K562 (cell line): ENCODE data around the gene AGPAT3. TPM values are rescaled to one million over a fixed set of nuclear protein-coding genes. Genes with fewer than 3 reads are reported as not detected.
A peak's percentile ranks its signal among the peaks of the same experiment; 100 is the strongest.

ENCODE experiments used
- ATAC-seq: fragments of 200-7000 bp; cut with Tn5 transposase; 3 replicates; pipeline ENCODE4 v1.9.1; 2020; ENCODE audit warnings: moderate library complexity
- BruUV-seq: library from RNA; stranded (reverse); fragments of 400-500 nt; replicated peaks from 2 replicates; lab custom pipeline; 2021; lab: Mats Ljungman, UMichigan
- CTCF ChIA-PET: fragments of 300-600 bp; formaldehyde crosslinking; extraction: SDS; loops from one replicate; lab custom pipeline; 2021; ENCODE audit warnings: low intra/inter-chr PET ratio; lab: Yijun Ruan, JAX
- POLR2A ChIA-PET: fragments of 300-600, 350-650 bp; sonication (Branson Sonifier 250); formaldehyde crosslinking; extraction: SDS; loops from one replicate; lab custom pipeline; 2021; ENCODE audit warnings: antibody characterized with exemption, inconsistent platforms; lab: Yijun Ruan, JAX
- DNase-seq, 4 experiments: peaks; one replicate each; pipeline versions ENCODE4 v3.0.0 to v3.0.0-alpha.2; 2011 to 2018; ENCODE audit warnings: low spot score in 3 of 4, mixed read lengths in 3 of 4; ENCODE audit errors: extremely low read depth in 1 of 4
- FAIRE-seq: peaks from 2 replicates; lab custom pipeline; 2011; peaks lifted over from hg19 to GRCh38; lab: Jason Lieb, UNC
- H2AFZ ChIP-seq: 2 replicates; pipeline ENCODE4 v1.6.0; 2011; ENCODE audit warnings: low read depth, low read length, control low read depth, inconsistent platforms
- H3K27ac ChIP-seq: fragments of 200-600 bp; 3 replicates; pipeline ENCODE4 v1.8.0; 2011; ENCODE audit warnings: low read depth, mild to moderate bottlenecking, control low read depth, inconsistent platforms, low read length, moderate library complexity, mixed read lengths; ENCODE audit errors: extremely low read depth
- H3K27me3 ChIP-seq, 2 experiments: fragments of 300-600 bp in 1 of 2; 2 replicates in 1 of 2; 3 replicates in 1 of 2; pipeline versions ENCODE4 v1.6.0 to v1.8.0; 2011; ENCODE audit warnings: inconsistent platforms in 2 of 2, low read length in 2 of 2, mild to moderate bottlenecking in 1 of 2, mixed read lengths in 1 of 2, moderate library complexity in 1 of 2; ENCODE audit not compliant: control insufficient read depth in 2 of 2, insufficient read depth in 2 of 2
- H3K36me3 ChIP-seq: fragments of 300-600 bp; 3 replicates; pipeline ENCODE4 v1.8.0; 2011; ENCODE audit warnings: mild to moderate bottlenecking, low read length, inconsistent platforms; ENCODE audit not compliant: control insufficient read depth, insufficient read depth
- H3K4me1 ChIP-seq, 2 experiments: fragments of 200-600 bp in 1 of 2; replicated peaks in 1 of 2; 2 replicates in 1 of 2; 3 replicates in 1 of 2; pipeline versions ENCODE4 v1.5.1 to v1.8.0; 2011; ENCODE audit warnings: inconsistent platforms in 2 of 2, low read length in 2 of 2, mild to moderate bottlenecking in 1 of 2, mixed read lengths in 1 of 2, moderate library complexity in 1 of 2; ENCODE audit not compliant: control insufficient read depth in 2 of 2, insufficient read depth in 2 of 2
- H3K4me2 ChIP-seq: 2 replicates; pipeline ENCODE4 v1.6.1; 2011; ENCODE audit warnings: low read length, control low read depth, inconsistent platforms, mixed read lengths; ENCODE audit not compliant: insufficient read depth
- H3K4me3 ChIP-seq: fragments of 200-600 bp; sonication (generic), shearing (Covaris generic); 2 replicates; pipeline ENCODE4 v1.5.1; 2016; ENCODE audit warnings: control low read depth, inconsistent platforms
- H3K79me2 ChIP-seq: fragments of 200-600 bp; 3 replicates; pipeline ENCODE4 v1.8.0; 2011; ENCODE audit warnings: low read length, inconsistent platforms; ENCODE audit not compliant: control insufficient read depth, insufficient read depth
- H3K9ac ChIP-seq, 2 experiments: 2 replicates each; pipeline versions ENCODE4 v1.6.0 to v1.6.1; 2011; ENCODE audit warnings: low read depth in 2 of 2, low read length in 2 of 2, control low read depth in 1 of 2, inconsistent platforms in 1 of 2, mild to moderate bottlenecking in 1 of 2, mixed read lengths in 1 of 2; ENCODE audit not compliant: insufficient read depth in 1 of 2
- H3K9me1 ChIP-seq: one replicate; pipeline ENCODE4 v1.6.0; 2011; ENCODE audit warnings: inconsistent platforms, mild to moderate bottlenecking, low read length, moderate library complexity; ENCODE audit not compliant: control insufficient read depth, insufficient read depth
- H3K9me3 ChIP-seq: replicated peaks from 2 replicates; pipeline ENCODE4 v1.5.1; 2011; ENCODE audit warnings: low read depth, low read length, inconsistent platforms; ENCODE audit not compliant: control insufficient read depth, insufficient read depth
- H4K20me1 ChIP-seq: replicated peaks from 2 replicates; pipeline ENCODE4 v1.6.1; 2011; ENCODE audit warnings: low read length, inconsistent platforms, mixed read lengths; ENCODE audit not compliant: control insufficient read depth, insufficient read depth
- CEBPB ChIP-seq: fragments of 450-650 bp; IDR thresholded peaks from 2 replicates; pipeline ENCODE4 v1.6.1; 2016; ENCODE audit warnings: missing genetic modification characterization, missing compliant biosample characterization
- HDAC1 ChIP-seq, 2 experiments: fragments of 450-650 bp; IDR thresholded peaks; 2 replicates each; pipeline ENCODE4 v1.6.1; 2016 to 2017; ENCODE audit warnings: inconsistent platforms in 1 of 2, mild to moderate bottlenecking in 1 of 2, moderate library complexity in 1 of 2
- POLR3A ChIP-seq: IDR thresholded peaks from 2 replicates; pipeline ENCODE4 v1.6.1; 2011; ENCODE audit warnings: borderline replicate concordance, mild to moderate bottlenecking, moderate library complexity; ENCODE audit not compliant: insufficient read length, insufficient read depth; ENCODE audit errors: extremely low read depth
- RBM39 ChIP-seq: fragments of 200-400 bp; formaldehyde crosslinking; optimal IDR thresholded peaks from 2 replicates; pipeline ENCODE3; 2018; ENCODE audit warnings: low read depth, low read length
- SIRT6 ChIP-seq: IDR thresholded peaks from one replicate; pipeline ENCODE4 v1.6.1; 2012; ENCODE audit warnings: low read depth, mild to moderate bottlenecking, control low read depth, inconsistent platforms, low read length, moderate library complexity
- SP2 ChIP-seq: IDR thresholded peaks from 2 replicates; pipeline ENCODE4 v1.6.1; 2011; ENCODE audit warnings: mild to moderate bottlenecking, low read depth, low read length, moderate library complexity; ENCODE audit not compliant: poor library complexity, severe bottlenecking; ENCODE audit errors: extremely low read depth
- WHSC1 ChIP-seq: IDR thresholded peaks from one replicate; pipeline ENCODE4 v1.6.1; 2012; ENCODE audit warnings: low read length, control low read depth, inconsistent platforms
- ZNF175 ChIP-seq: fragments of 200-800 bp; sonication (Bioruptor generic); IDR thresholded peaks from 2 replicates; pipeline ENCODE4 v1.6.1; 2016; ENCODE audit warnings: low read depth, mild to moderate bottlenecking, missing genetic modification characterization, missing compliant biosample characterization
- ZNF592 ChIP-seq: fragments of 450-650 bp; IDR thresholded peaks from 2 replicates; pipeline ENCODE4 v1.6.1; 2017; ENCODE audit warnings: antibody characterized with exemption, mild to moderate bottlenecking
- WGBS: fragments of 100-300 bp; shearing (Covaris generic); methylation state at CpG from one replicate; pipeline ENCODE4 v1.1.6; 2016; ENCODE audit warnings: low coverage, mixed read lengths; ENCODE audit not compliant: insufficient coverage; ENCODE audit errors: missing lambda C conversion rate; 5-methylcytosine and 5-hydroxymethylcytosine counted together
- in situ Hi-C: fragments of 300-500 bp; cut with MboI; formaldehyde crosslinking; loops from 4 replicates; pipeline ENCODE4 v1.15.0; 2018; ENCODE audit warnings: inconsistent platforms, mixed read lengths
- intact Hi-C: fragments of 100-400 bp; cut with micrococcal nuclease; formaldehyde crosslinking; loops from 2 replicates; pipeline ENCODE4 v1.14.2; 2022
- polyA plus RNA-seq, 8 experiments: library from polyadenylated mRNA; depleted of rRNA in 4 of 8; stranded (reverse) in 5 of 8; unstranded in 3 of 8; fragments of >200 nt; fragmentation: Nextera tagmentation in 2 of 8; fragmentation: Illumina TruSeq in 1 of 8; extraction: Ambion mirVana in 2 of 8; extraction: Trizol in 1 of 8; gene quantifications; 2 replicates each; pipeline versions ENCODE4 v1.2.1 to v1.2.3, GENCODE V29; 2011 to 2014; ENCODE audit warnings: inconsistent platforms in 1 of 8, missing spikeins in 1 of 8
- total RNA-seq, 7 experiments: library from RNA; depleted of rRNA in 6 of 7; stranded (reverse); fragments of >200 nt in 6 of 7; fragmentation: Illumina TruSeq in 2 of 7; extraction: Trizol in 2 of 7; gene quantifications; 2 replicates each; pipeline versions ENCODE4 v1.2.1 to v1.2.3, GENCODE V29; 2011 to 2021; ENCODE audit warnings: low replicate concordance in 1 of 7

AGPAT3 gene
- total and polyA plus RNA-seq, 9 of the 15 experiments (the other 6 are each of a cell fraction or from before 2014, with no cell fraction given) = 1.5 to 88.4 (median 35.7) TPM

GRCh38 chr21:44024257-44024656 is 159.2 kb downstream of the AGPAT3 start:
- intact Hi-C loops (no loop called here), in situ Hi-C loops (no loop called here)
- Histone ChIP-seq H3K27ac (no peak overlapping the region), H2AFZ (no peak overlapping the region), H3K4me2 (no peak overlapping the region), H3K9ac (peak overlapping the region in 1 of 2 experiments; percentile 30; a peak in 1 of 4 replicates), H3K36me3 (peaks cover 12% of the 10 kb centered on the region; the same call in 2 of the 3 replicates), H3K79me2 (peaks cover 98% of the 10 kb centered on the region), H4K20me1 (peaks cover 3% of the 10 kb centered on the region; the same call in 1 of the 2 replicates), H3K9me1 (no peaks in the 10 kb centered on the region), H3K4me1 (peaks cover 61 to 71% of the 10 kb centered on the region in 2 experiments), H3K9me3 (no peaks in the 10 kb centered on the region), H3K27me3 (no peaks in the 10 kb centered on the region; a peak in 1 of 5 replicates), H3K4me3 (no peak overlapping the region)
- no peak for FAIRE-seq
- BruUV-seq = no TSS peak
- TF ChIP-seq WHSC1 (peak; percentile 84), HDAC1 (IDR thresholded peaks at IDR 0.05) (no peak)
- POLR2A ChIA-PET = interaction anchor here (0.8 to 2.2 kb wide), 3 partner anchors 9 to 17 kb away, joined by 4 to 11 read pairs (median 7); partner anchors contain the start of gene TRAPPC10
- CTCF ChIA-PET = no interaction called here
- WGBS = 71% methylated on average over 1 of the region's 1 CpG
- DNase-seq = no peak
- ATAC-seq = no peak

DNA sequence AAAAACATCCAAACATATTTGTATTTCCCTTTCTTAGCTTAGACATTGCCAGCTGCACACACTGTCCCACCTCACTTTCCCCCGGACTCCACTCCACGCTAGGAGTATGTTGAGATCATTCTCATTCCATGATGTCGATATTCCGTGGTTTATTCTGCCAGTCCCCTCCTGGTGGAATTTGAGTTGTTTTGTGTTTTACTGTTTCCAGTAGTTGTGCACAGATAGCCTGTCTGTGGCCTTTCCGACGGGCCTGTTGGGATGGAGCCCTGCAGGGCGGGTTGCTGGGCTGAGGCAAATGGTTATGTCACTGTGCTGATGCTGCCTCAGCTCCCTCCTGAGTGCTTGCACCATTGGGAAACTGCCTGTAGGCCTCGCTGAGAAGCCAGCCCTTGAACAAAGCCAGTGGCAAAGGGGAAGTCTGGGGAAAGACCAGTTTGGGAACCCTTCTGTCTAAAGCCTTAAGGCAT is 159.9 kb downstream of the AGPAT3 start:
- no TSS peak for BruUV-seq
- in situ Hi-C loops = no loop called here
- peak overlapping the region; percentile 80 for H3K4me2 ChIP-seq
- TF ChIP-seq RBM39 (peak; percentile 69), ZNF592 (peak; percentile 63; the same call in 1 of the 2 replicates), SP2 (no peak), CEBPB (tag) (peak; percentile 78), ZNF175 (0 out of 2 replicates have a peak, but pooled peaks have one; percentile 7), SIRT6 (no peak), POLR3A (no peak)

More for the DNA sequence above, 159.9 kb downstream of the AGPAT3 start:
- H3K27me3 ChIP-seq = no peaks in the 10 kb centered on the region; a peak in 1 of 5 replicates
- ChIA-PET CTCF (no interaction called here), POLR2A (interaction anchor here (0.7 to 2.2 kb wide), 6 partner anchors 10 to 54 kb away, joined by 3 to 11 read pairs (median 4); partner anchors contain the start of gene TRAPPC10)
- no peak overlapping the region for H2AFZ ChIP-seq
- peaks cover 18% of the 10 kb centered on the region for H3K36me3 ChIP-seq
- WGBS = 37% methylated on average over 8 of the region's 8 CpGs
- H3K27ac ChIP-seq = peak overlapping the region; percentile 84
- H3K9me1 ChIP-seq = no peaks in the 10 kb centered on the region
- H3K9ac ChIP-seq = peak overlapping the region; percentile 61 to 78
- H3K4me3 ChIP-seq = no peak overlapping the region
- peaks cover 60 to 73% of the 10 kb centered on the region in 2 experiments for H3K4me1 ChIP-seq
- ATAC-seq (peak; percentile 67), DNase-seq (peak in 3 of 4 experiments; percentile 48 to 77 (median 60)), FAIRE-seq (peak; percentile 74)
- peaks cover 3% of the 10 kb centered on the region; the same call in 1 of the 2 replicates for H4K20me1 ChIP-seq
- peaks cover 98% of the 10 kb centered on the region for H3K79me2 ChIP-seq
- H3K9me3 ChIP-seq = no peaks in the 10 kb centered on the region
- intact Hi-C loops = no loop called here
